Kasumi-1 (cell line): ENCODE measurements around the gene LMO4.

ENCODE experiments used
- DNase-seq, 2 experiments: peaks; one replicate each; lab custom pipeline; 2025; lab: John Stamatoyannopoulos, UW

Gene LMO4, protein sequence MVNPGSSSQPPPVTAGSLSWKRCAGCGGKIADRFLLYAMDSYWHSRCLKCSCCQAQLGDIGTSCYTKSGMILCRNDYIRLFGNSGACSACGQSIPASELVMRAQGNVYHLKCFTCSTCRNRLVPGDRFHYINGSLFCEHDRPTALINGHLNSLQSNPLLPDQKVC

DNA sequence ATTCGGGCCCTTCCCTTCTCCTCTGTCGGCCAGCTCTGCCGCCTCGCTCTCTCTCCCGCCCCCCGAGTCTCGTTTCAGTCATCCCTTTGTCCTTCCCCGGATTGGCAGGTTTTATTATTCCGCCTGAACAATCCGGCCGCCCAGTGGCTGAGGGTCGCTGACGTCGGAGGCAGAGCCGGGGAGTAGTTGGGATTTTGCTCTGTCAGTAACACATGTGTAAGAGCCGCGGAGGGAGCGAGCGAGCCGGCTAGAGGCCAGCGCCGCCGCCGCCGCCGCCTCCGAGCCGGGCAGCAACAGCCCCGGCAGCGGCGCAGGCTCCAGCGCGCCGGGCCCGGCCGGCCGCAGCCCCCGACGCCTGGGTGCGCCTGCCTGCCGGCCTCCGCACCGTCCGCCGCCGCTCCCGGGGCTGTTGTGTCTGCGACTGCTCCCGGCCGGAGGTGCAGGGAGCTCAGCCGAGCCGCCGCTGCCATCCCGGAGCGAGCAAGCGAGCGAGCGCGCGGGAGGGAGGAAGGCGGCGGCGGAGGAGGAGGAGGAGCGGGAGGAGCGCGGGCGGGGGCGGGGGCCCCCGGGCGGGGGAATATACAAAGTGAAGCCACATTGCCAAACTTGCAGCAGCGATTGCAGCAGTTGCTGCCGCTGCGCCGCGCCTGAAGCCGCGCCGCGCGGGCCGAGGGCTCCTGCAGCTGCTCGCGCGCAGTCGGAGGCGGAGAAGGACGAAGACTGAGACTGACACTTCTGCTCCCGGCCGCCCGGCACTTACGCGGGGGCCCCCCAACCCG is at the start of gene LMO4:
LMO4 (plus strand) TSS at position 609 of the 779 bp plus-strand sequence. CDS start 3,136 bp downstream, outside the sequence.
- DNase-seq = peak; percentile 97 to 98

GRCh38 chr1:87279536-87279875 is 49.2 kb upstream of the LMO4 start:
- no peak for DNase-seq

GRCh38 chr1:87279966-87280535 is 48.6 kb upstream of the LMO4 start:
- DNase-seq = peak; percentile 64 to 69

DNA sequence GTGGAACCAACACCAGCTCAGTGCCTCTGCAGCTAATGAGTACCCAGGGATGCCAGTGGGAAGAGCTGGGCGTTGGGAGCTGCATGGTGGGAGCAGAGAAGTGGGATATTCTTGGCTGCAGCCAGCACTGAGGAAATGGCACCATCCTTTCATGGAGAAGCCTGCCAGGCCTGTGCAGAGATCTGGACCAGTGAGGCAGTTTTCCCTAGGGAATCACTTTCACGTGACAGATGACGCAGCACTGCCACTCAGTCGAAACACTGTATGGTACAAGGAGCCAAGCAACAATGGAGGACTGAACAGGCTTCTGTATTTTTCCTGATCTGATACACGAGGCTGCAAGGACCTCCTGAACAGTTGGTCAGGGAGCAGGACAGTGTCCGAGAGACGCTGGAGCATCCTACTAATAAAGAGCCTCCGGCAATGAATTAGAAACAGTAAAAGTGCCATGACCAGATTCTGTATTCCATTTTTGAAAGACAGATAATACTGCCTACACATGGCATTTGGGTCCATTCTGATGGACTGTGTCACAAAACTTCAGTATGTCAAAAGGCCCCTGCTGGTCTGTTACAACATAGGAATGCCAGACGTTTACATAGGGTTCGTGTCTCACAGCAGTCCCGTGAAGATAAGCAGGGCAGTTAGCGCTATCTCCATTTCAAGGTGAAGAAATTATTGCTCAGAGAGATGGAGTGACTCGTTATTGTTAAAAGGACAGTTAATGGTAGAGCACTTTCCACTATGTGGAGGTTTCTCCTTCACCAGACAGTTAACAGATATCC is 44.0 kb upstream of the LMO4 start:
- DNase-seq = no peak

DNA sequence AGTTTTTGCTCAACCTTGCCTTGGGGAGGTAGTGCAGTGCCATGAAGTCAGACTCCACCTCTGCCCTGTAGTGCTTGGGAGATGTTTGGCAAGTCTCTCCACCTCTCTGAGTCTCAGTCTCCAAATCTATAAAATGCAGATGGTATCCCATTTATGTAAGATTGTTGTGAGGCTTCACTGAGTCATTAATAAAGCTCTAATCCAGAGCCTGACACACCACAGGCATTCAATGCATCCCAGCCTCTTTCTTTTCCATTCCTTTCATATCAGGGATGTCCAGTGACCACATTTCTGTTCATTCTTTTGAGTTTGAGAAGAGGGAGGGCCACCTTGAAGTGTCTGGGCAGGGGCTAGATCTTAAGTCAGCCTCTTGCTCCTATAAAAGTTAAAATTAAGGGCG is 37.6 kb upstream of the LMO4 start:
- no peak for DNase-seq

GRCh38 chr1:87292684-87293493 is 35.8 kb upstream of the LMO4 start:
- DNase-seq = peak; percentile 71 to 73

- DNase-seq = no peak
Measured at GRCh38 chr1:87294633-87295032, 34.0 kb upstream of the LMO4 start.

DNA sequence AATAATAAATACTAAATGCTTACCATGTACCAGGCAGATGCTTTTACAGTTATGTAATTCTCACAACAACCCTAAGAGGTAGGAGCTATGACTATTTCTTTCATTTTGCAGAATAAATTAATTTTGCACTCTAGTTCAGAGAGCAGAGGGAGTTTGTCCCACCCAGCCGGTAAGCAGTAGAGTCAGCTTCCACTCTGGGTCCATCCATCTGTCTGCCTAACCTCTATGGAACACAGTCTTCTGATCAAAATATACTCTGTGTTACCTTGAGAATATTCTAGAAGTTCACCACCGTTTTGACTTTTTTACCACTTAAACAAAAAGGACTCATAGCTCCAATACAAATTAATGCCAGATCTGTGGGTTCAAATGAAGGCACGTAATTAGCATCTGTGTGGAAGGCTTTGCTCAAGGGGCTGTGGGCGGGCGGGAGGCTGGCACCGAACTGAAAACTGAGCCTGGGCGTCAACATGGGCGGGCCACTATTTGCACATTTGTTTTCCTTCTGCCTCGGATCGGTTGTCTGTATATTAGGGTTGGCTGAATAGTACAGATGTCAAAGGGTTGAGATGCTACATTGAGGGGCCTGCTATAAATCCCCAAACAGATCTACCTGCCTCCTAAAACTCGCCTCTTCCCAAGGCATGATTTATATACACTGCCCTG is 33.1 kb upstream of the LMO4 start:
- DNase-seq = no peak

GRCh38 chr1:87296206-87296605 is 32.5 kb upstream of the LMO4 start:
- no peak for DNase-seq

- DNase-seq = no peak
Measured at GRCh38 chr1:87299661-87300060, 29.0 kb upstream of the LMO4 start.

DNA sequence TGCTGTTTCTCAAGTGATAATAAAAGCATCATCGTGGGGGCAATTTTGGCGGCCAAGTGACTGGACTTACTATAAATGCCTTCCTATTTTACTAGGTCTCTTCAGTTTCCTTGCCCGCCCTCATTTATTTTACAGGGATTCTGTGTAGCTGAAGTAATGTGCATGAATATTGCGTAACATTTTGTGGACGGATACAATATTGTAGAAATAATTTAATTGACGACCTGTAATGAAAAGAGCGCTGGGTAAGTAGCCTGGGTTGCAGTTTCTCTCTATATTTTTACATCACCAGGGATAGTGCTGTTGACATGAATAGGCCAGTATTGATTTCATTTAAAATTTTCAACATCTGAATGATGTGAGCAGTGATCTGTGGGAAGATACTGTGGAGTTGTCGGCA is 28.1 kb upstream of the LMO4 start:
- DNase-seq = no peak

DNA sequence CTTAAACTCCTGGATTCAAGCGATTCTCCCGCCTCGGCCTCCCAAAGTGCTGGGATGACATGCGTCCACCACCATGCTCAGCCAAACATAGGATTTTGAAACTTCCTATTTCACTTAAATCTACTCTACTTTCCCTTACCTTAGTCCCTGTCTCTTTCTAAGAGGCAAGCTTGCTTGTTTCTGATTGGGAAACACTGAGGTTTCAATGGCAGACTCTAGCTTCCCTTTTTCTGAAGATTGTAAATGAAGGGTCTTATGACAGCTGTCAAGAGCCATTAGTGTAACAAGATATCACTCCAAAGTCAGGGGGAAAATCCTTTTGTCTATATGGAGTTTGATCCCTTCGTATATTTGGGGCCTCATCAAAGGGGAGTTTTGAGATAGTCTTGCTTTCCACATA is 23.5 kb upstream of the LMO4 start:
- DNase-seq = peak; percentile 75 to 81

- no peak for DNase-seq
Measured at GRCh38 chr1:87305762-87306161, 22.9 kb upstream of the LMO4 start.

GRCh38 chr1:87307306-87307705 is 21.4 kb upstream of the LMO4 start:
- DNase-seq = no peak

- DNase-seq = no peak
Measured at GRCh38 chr1:87307931-87308330, 20.7 kb upstream of the LMO4 start.

DNA sequence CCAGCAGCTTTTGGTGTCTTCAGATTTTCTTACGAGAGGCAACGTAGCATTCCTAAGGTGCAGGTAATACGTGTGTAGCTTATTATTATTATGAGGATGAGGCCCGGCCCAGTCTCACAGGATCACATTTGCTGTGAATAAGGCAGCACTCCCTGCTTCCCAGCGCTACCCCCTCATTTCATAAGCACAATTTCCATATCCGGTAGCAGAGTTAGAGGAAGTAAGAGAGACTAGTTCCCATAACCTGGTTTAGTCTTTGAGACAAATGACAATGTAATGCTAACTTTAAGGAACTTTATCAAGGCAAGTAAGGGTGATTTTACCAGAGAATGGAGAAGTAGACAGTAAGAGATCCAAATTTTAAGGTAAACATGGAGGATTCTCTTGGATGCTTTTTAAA is 14.6 kb upstream of the LMO4 start:
- peak in 1 of 2 experiments; percentile 16 for DNase-seq

DNA sequence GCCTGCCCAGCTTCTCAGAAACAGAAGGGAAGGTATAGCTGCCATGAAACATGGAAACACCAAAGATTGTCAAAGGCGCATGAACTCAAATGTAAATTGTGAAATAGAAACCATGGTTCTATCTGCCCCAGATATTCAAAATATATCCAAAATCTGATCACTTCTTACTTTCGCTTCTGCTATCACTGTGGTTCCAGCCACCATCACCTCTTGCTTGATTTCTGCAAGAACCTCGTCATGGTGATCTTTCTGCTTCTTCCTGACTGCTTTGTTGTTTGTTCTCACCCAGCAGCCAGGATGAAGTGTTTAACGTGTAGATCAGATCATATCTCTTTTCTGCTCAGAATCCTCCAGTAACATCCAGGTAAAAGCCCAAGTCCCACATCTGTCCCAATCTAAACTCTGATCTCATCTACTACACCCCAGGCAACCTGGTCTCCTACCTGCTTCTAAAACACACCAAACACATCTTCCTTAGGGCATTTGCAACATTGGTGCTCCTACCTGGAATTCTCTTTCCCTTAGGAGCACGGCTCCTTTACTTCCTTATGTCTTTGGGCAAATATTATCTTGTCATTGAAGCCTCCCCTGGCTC is 10.5 kb upstream of the LMO4 start:
- DNase-seq = no peak

GRCh38 chr1:87318806-87319205 is 9.9 kb upstream of the LMO4 start:
- DNase-seq = no peak

GRCh38 chr1:87325982-87326738 is 2.5 kb upstream of the LMO4 start:
- peak; percentile 56 to 58 for DNase-seq
